GM19025 (cell line): ENCODE data around the gene TMEM79.

Experiments used
- ATAC-seq: cut with Tn5 transposase; IDR thresholded peaks from one replicate; pipeline ENCODE4 v1.9.1; 2021; ENCODE audit warnings: mild to moderate bottlenecking, low read depth, moderate library complexity; ENCODE audit not compliant: unreplicated experiment

TMEM79 gene

DNA sequence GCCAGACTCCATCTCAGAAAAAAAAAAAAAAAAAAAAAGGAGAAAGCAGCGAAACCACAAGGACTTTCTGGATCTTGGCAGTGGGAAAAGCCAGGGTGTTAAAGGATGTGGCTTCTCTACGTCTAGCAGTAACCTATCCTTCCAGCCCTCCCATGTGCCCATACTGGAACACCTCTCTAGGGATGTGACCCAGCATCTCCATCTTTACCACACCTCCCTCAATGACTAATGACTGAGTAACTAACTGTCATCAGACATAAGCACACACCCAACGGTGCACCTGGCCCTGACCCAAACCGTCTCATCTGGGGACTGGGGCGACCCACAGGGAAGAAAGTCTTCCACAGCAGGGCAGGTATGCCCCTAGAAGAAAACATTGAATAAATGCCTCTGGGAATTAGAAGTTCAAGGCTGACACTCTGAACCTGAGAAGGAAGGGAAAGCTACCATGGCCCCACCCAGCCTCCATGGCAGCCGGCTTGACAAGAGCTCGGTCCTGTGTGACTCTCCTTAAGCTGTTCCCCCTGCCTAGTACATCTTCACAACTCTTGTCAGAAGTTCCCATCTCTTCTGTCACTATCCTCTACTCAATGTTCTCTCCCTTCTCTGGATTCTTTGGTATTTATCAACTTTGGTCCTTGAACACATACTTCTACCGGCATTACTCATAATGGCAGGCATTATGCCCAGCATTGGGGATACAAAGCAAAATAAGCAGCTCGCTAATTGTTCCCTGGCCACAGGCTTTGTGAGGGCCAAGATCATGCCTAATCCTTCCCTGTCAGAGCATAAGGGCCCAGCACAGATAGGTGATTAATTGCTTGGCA lies 21.5 kb upstream of the TMEM79 start:
- ATAC-seq: no peak

DNA sequence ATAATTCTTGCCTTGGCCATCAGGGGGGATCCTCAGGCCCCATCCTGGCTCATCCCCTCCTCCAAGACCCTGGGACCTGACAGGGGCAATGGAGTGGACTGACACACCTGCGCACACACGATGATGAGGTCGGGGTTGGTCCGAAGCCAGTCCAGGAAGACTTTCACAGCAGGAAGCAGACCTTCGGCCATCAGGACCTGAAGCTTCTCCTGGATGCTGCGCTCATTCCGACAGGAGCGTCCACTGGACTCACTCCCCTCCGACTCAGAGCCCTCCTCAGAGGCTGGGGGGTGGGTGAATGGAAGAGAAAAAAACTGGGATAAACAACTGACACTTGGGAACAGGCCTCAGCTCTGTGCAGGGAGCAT lies 20.9 kb upstream of the TMEM79 start:
- no peak for ATAC-seq

- ATAC-seq: no peak
Measured at GRCh38 chr1:156266051-156266450, 18.1 kb upstream of the TMEM79 start.

DNA sequence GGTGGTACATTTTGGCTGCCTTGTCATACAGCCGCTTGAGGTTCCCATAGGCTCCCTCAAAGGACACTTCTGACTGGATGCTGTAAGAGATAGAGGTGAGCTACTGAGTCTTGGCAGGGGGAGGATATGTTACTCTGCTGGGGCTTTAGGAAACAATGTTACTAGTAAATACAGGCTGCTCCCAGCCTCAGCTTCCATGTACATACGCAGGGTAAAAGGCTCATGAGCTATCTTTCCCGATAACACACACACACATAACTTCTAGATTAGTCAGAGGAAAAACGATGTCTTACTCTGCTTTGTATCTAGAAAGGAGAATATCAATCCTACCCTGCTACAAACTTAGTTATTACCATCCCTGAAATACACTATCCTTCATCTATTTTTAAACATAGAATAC lies 15.8 kb upstream of the TMEM79 start:
- ATAC-seq: no peak

GRCh38 chr1:156270314-156270713 lies 13.8 kb upstream of the TMEM79 start:
- no peak for ATAC-seq

- ATAC-seq: no peak
Measured at GRCh38 chr1:156276532-156276931, 7.6 kb upstream of the TMEM79 start.

DNA sequence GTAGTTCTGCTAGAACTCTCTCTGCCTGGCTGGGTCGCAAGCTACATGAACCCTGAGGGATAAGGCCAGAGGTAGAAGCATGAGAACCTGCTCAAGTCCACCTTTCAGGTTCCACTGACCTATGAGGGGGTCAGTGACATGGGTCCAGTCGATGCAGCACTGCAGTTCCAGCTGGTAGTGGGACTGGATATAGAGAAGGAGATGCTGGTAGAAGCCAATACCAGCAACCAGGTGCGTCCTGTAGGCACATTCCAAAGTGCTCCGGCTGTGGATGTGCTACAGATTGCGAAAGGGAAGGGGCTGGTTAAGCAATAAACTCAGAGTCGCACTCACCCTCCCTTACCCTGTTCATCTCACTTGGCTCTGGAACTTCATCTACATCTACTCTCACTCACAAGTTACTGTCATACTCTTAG lies 7.2 kb upstream of the TMEM79 start:
- no peak for ATAC-seq

DNA sequence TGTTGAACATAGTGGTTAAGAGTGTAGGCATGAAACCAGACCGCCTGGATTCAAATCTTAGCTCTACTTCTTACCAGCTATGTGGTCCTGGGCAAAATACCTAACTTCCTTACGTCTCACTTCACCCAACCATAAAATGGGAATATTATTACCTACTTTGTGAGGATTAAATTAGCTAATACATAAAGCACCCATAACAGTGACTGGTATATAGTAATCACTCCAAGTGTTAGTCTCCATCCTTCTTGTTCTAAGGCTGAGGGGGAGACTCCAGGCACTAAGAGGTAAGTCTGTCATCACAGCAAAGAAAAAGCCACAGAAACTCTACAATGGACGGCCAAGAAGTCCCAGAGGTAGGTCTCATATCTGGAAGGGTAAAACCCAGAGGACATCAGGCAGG lies 4.3 kb upstream of the TMEM79 start:
- ATAC-seq: no peak

GRCh38 chr1:156281281-156281680 lies 2.8 kb upstream of the TMEM79 start:
- ATAC-seq: no peak

- ATAC-seq: no peak
Measured at GRCh38 chr1:156281693-156282478, 2.2 kb upstream of the TMEM79 start.

GRCh38 chr1:156282479-156283222 lies 1.5 kb upstream of the TMEM79 start, which contains the start of gene SMG5:
Gene SMG5 (minus strand): TSS chr1:156282825. CDS start chr1:156282680, 145 bp downstream.
- peak; percentile 83 for ATAC-seq

DNA sequence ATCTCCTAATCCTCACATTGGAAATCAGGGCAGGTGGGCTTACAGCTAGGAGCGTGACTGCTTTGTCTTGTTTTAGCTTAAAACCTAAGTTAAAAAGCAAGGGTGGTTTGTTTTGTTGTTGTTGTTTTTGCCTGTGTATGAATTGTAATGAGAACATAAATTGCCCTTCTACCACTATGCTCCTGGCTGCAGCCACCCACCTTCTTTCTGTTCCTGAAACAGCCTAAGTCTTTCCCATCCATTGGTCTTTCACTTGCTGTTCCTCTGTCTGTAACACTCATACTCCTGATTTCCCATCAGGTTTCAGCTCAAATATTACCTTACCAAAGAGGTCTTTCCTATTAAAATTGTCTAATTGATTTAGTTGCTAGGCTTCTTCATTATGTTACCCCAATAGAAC lies 604 bp upstream of the TMEM79 start:
- ATAC-seq: no peak

DNA sequence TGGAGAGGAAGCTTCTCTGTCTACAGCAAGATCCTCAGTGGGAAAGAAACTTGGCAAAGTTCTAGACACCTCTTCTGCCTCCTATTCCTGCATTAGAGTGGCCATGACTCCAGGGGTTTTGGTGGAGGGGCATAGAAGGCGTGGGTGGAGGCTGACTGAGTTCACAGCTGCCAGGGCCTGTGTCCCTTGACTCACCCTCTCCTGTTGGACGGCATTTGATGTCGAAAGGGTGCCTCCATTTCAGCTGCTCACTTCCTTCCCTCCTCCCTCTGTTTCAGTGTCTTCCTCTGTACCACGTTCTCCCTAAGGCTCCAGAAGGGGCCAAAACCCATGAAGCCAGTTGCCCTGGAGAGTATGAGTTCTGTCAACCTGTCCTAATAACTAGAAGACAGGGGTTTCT lies 632 bp downstream of the TMEM79 start:
- no peak for ATAC-seq

DNA sequence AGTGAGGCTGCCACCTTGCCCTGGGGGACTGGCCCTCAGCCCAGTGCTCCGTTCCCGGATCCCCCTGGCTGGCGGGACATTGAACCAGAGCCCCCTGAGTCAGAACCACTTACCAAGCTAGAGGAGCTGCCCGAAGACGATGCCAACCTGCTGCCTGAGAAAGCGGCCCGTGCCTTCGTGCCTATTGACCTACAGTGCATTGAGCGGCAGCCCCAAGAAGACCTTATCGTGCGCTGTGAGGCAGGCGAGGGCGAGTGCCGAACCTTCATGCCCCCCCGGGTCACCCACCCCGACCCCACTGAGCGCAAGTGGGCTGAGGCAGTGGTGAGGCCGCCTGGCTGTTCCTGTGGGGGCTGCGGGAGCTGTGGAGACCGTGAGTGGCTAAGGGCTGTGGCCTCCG lies 1.3 kb downstream of the TMEM79 start:
- ATAC-seq: no peak

- ATAC-seq: no peak
Measured at GRCh38 chr1:156286061-156286460, 1.9 kb downstream of the TMEM79 start.

DNA sequence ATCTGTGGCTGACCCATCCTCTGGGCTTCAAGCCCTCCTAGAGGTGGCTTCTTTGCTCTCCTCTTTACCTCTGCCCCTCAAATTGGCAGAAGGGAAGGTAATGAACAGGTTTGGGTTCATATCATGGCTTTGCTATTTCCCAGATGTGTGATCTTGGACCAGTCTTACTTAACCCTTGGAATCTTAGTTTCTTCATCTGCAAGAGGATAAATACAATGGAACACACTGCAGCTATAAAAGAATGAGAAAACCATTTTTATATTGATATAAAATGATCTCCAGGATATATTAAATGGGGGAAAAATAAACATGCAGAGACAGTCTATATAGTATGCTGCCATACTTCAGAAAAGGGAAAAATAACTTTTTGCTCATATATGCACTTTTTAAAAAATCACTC lies 5.7 kb downstream of the TMEM79 start:
- no peak for ATAC-seq

DNA sequence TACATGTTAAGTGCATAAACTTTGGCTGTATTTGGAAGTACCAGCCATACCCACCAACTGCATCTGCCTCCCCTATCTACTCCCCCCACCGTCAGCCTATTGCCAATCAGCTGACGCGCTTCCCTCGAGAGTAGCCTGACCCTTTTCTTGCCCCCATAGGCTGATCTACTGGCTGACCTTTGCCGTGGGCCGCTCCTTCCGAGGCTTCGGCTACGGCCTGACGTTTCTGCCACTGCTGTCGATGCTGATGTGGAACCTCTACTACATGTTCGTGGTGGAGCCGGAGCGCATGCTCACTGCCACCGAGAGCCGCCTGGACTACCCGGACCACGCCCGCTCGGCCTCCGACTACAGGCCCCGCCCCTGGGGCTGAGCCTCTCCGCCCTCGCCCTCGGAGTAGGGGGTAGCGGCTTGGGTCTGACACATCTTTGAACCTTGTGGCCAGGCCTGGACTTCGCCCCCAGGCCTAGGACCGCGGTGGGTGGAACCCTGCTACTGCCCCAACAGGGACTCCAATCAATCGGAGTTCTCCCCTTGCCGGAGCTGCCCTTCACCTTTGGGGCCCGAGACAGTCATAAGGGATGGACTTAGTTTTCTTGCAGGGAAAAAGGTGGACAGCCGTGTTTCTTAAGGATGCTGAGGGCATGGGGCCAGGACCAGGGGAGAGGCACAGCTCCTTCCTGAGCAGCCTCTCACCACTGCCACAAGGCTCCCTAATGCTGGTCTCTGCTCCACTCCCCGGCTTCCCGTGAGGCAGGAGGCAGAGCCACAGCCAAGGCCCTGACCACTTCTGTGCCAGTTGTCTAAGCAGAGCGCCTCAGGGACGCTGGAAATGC lies 7.3 kb downstream of the TMEM79 start:
- peak; percentile 60 for ATAC-seq

GRCh38 chr1:156293098-156293434 lies 8.9 kb downstream of the TMEM79 start:
- ATAC-seq: no peak

GRCh38 chr1:156293895-156294294 lies 9.8 kb downstream of the TMEM79 start:
- no peak for ATAC-seq

GRCh38 chr1:156295391-156295947 lies 11.3 kb downstream of the TMEM79 start, which contains the start of gene GLMP:
Gene GLMP (minus strand): TSS chr1:156295679. CDS start chr1:156295645, 34 bp downstream.
- no peak for ATAC-seq
